Lower leg skin (tissue), 4 donors: ENCODE results near the gene NCKAP5. TPM values are rescaled to one million over a fixed set of nuclear protein-coding genes. Genes with fewer than 3 reads are reported as not detected.

Experiments
- DNase-seq, 2 donors: peaks; one replicate each; pipeline ENCODE4 v3.0.0-alpha.2; 2019; ENCODE audit warnings: low spot score in 2 of 2
- H3K4me3 ChIP-seq: fragments of 200-600 bp; sonication (generic); 2 replicates; pipeline ENCODE4 v1.5.1; 2017; ENCODE audit warnings: mild to moderate bottlenecking, low read depth; ENCODE audit not compliant: poor library complexity, severe bottlenecking
- POLR2A ChIP-seq, 2 donors: fragments of 450-650 bp; IDR thresholded peaks; one replicate each; pipeline ENCODE4 v1.6.1; 2016 to 2017; ENCODE audit warnings: antibody characterized with exemption in 2 of 2, mild to moderate bottlenecking in 1 of 2, moderate library complexity in 1 of 2
- WGBS, 2 donors: methylation state at CpG; one replicate each; pipeline ENCODE4 v1.1.5; 2018; 5-methylcytosine and 5-hydroxymethylcytosine counted together
- intact Hi-C: fragments of 100-400 bp; cut with DNase I; formaldehyde crosslinking; loops from one replicate; pipeline ENCODE4 v1.15.0; 2023; ENCODE audit warnings: low total_unique reads
- total RNA-seq, 4 donors: library from RNA; depleted of rRNA; stranded (reverse); fragments of >200 nt; gene quantifications; one replicate each; pipeline ENCODE4 v1.1.0, GENCODE V29; 2016
- TF ChIP-seq, protein P1 (sequence below), 3 donors: fragments of 450-650 bp; IDR thresholded peaks; one replicate each; pipeline ENCODE4 v1.5.1; 2016; ENCODE audit warnings: antibody characterized with exemption in 3 of 3, mild to moderate bottlenecking in 3 of 3, moderate library complexity in 2 of 3

The NCKAP5 gene
- total RNA-seq, 4 donors from 2014 or later: 2.0 to 5.1 (median 3.6) TPM

GRCh38 chr2:133377021-133377481 is 191.2 kb downstream of the NCKAP5 start:
- no peak for TF ChIP-seq POLR2A (IDR thresholded peaks at IDR 0.05)
- TF ChIP-seq, protein P1, sequence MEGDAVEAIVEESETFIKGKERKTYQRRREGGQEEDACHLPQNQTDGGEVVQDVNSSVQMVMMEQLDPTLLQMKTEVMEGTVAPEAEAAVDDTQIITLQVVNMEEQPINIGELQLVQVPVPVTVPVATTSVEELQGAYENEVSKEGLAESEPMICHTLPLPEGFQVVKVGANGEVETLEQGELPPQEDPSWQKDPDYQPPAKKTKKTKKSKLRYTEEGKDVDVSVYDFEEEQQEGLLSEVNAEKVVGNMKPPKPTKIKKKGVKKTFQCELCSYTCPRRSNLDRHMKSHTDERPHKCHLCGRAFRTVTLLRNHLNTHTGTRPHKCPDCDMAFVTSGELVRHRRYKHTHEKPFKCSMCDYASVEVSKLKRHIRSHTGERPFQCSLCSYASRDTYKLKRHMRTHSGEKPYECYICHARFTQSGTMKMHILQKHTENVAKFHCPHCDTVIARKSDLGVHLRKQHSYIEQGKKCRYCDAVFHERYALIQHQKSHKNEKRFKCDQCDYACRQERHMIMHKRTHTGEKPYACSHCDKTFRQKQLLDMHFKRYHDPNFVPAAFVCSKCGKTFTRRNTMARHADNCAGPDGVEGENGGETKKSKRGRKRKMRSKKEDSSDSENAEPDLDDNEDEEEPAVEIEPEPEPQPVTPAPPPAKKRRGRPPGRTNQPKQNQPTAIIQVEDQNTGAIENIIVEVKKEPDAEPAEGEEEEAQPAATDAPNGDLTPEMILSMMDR (IDR thresholded peaks at IDR 0.05): no peak
- intact Hi-C loops: no loop called here
- DNase-seq: no peak
- no peak overlapping the region for H3K4me3 ChIP-seq

- intact Hi-C loops: no loop called here
- no peak for DNase-seq
- no peak for TF ChIP-seq POLR2A (IDR thresholded peaks at IDR 0.05)
- TF ChIP-seq, protein P1 (IDR thresholded peaks at IDR 0.05): no peak
- H3K4me3 ChIP-seq: no peak overlapping the region
- 78 to 82% methylated on average over 5 of the region's 5 CpGs for WGBS, 2 donors
Measured at GRCh38 chr2:133374781-133375180, 193.5 kb downstream of the NCKAP5 start.

GRCh38 chr2:133371286-133371685 is 197.0 kb downstream of the NCKAP5 start:
- 87 to 91% methylated on average over 3 of the region's 3 CpGs for WGBS, 2 donors
- intact Hi-C loops: no loop called here

DNA sequence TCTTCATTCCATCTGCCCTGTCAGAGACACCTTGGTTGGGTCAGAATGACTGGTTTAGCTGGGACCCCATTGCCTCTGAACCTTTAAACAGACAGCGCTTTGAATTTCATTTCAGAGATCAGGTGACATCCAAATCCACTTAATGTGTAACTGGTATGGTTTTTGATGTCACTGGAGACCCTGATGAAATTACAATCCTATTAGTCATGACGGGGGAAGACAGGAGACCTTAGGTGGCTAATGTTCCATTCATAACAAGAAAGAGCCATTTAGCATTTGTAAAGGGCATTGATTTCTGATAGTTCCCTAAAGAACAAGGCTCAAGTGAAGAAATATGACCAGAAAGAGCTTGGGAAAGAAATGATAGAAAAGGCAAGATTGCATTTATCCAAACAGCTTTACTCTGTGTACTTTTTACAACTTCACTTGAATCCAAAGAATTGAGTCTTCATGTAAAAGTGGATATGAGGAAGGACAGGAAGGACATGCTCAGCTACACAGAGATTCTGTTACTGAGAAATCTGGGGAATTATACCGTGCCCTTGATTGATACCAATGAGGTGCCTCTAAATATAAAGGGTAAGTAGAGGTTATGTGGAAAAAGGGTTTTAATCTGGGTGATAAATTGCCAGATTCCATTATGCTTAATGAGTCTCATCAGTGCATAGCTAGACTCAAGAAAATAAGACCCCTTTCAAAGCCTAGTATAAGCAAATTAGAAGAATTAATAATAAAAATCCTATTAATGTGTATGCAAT is 198.2 kb downstream of the NCKAP5 start:
- 87 to 92% methylated on average over 3 of the region's 3 CpGs for WGBS, 2 donors

More at GRCh38 chr2:133371286-133371685, 197.0 kb downstream of the NCKAP5 start:
- TF ChIP-seq, protein P1 (IDR thresholded peaks at IDR 0.05): no peak
- no peak for TF ChIP-seq POLR2A (IDR thresholded peaks at IDR 0.05)
- H3K4me3 ChIP-seq: no peak overlapping the region
- no peak for DNase-seq

GRCh38 chr2:133365117-133365516 is 203.1 kb downstream of the NCKAP5 start:
- H3K4me3 ChIP-seq: no peak overlapping the region
- TF ChIP-seq, protein P1 (IDR thresholded peaks at IDR 0.05): no peak
- no peak for TF ChIP-seq POLR2A (IDR thresholded peaks at IDR 0.05)
- DNase-seq: no peak
- WGBS, 2 donors: 91 to 94% methylated on average over 1 of the region's 1 CpG
- intact Hi-C loops: no loop called here

More for the DNA sequence above, 198.2 kb downstream of the NCKAP5 start:
- no peak overlapping the region for H3K4me3 ChIP-seq
- TF ChIP-seq POLR2A (IDR thresholded peaks at IDR 0.05): no peak
- TF ChIP-seq, protein P1 (IDR thresholded peaks at IDR 0.05): no peak
- intact Hi-C loops: no loop called here
- DNase-seq: no peak
